HepG2 (cell line): ENCODE results near the gene RAB27B. TPM values are rescaled to one million over a fixed set of nuclear protein-coding genes. Genes with fewer than 3 reads are reported as not detected.

Source experiments
- ATAC-seq: fragments of 200-7000 bp; cut with Tn5 transposase; 3 replicates; pipeline ENCODE4 v1.9.1; 2020; ENCODE audit warnings: mild to moderate bottlenecking, moderate library complexity
- BruUV-seq: library from RNA; stranded (reverse); fragments of 400-500 nt; replicated peaks from 2 replicates; lab custom pipeline; 2021; lab: Mats Ljungman, UMichigan
- CTCF ChIA-PET: fragments of 300-600 bp; formaldehyde crosslinking; extraction: SDS; loops from one replicate; lab custom pipeline; 2021; ENCODE audit warnings: low total read pairs, inconsistent platforms, low intra/inter-chr PET ratio; lab: Yijun Ruan, JAX
- POLR2A ChIA-PET: fragments of 350-600 bp; sonication (Branson Sonifier 250); formaldehyde crosslinking; loops from one replicate; lab custom pipeline; 2020; ENCODE audit warnings: antibody characterized with exemption, inconsistent platforms; lab: Yijun Ruan, JAX
- DNase-seq: peaks from one replicate; pipeline ENCODE4 v3.0.0-alpha.2; 2015; ENCODE audit warnings: low spot score
- FAIRE-seq: peaks from 3 replicates; lab custom pipeline; 2011; peaks lifted over from hg19 to GRCh38; lab: Jason Lieb, UNC
- H2AFZ ChIP-seq: one replicate; pipeline ENCODE4 v1.6.1; 2011; ENCODE audit warnings: low read length, inconsistent platforms
- H3K27ac ChIP-seq: fragments of 300-600 bp; 3 replicates; pipeline ENCODE4 v1.8.0; 2011; ENCODE audit warnings: mixed run types, mild to moderate bottlenecking, mixed read lengths, low read length, inconsistent platforms; ENCODE audit not compliant: insufficient read depth; ENCODE audit errors: extremely low read length
- H3K27me3 ChIP-seq, 2 experiments: fragments of 200-600 bp in 1 of 2; 2 replicates in 1 of 2; 3 replicates in 1 of 2; pipeline versions ENCODE4 v1.6.0 to v1.8.0; 2011; ENCODE audit warnings: low read length in 2 of 2, mild to moderate bottlenecking in 2 of 2, moderate library complexity in 2 of 2, inconsistent platforms in 1 of 2; ENCODE audit not compliant: insufficient read depth in 2 of 2, control insufficient read depth in 1 of 2
- H3K36me3 ChIP-seq, 2 experiments: fragments of 200-600 bp in 1 of 2; replicated peaks in 1 of 2; 2 replicates in 1 of 2; 3 replicates in 1 of 2; pipeline versions ENCODE4 v1.5.1 to v1.8.0; 2011; ENCODE audit warnings: low read length in 2 of 2, inconsistent platforms in 1 of 2; ENCODE audit not compliant: insufficient read depth in 2 of 2, control insufficient read depth in 1 of 2
- H3K4me1 ChIP-seq: 2 replicates; pipeline ENCODE4 v1.5.1; 2012; ENCODE audit warnings: low read length, inconsistent platforms; ENCODE audit not compliant: insufficient read depth
- H3K4me2 ChIP-seq: 2 replicates; pipeline ENCODE4 v1.6.0; 2011; ENCODE audit warnings: low read depth, low read length, inconsistent platforms
- H3K4me3 ChIP-seq, 3 experiments: fragments of 200-600 bp in 1 of 3; sonication (generic), shearing (Covaris generic) in 1 of 3; replicated peaks in 1 of 3; 2 replicates each; pipeline ENCODE4 v1.5.1; 2011 to 2016; ENCODE audit warnings: low read length in 3 of 3, inconsistent platforms in 2 of 3, low read depth in 2 of 3, mild to moderate bottlenecking in 2 of 3, control low read depth in 1 of 3, mixed read lengths in 1 of 3; ENCODE audit not compliant: insufficient read depth in 1 of 3
- H3K79me2 ChIP-seq: one replicate; pipeline ENCODE4 v1.6.1; 2011; ENCODE audit warnings: low read length, inconsistent platforms; ENCODE audit not compliant: insufficient read depth
- H3K9ac ChIP-seq: 2 replicates; pipeline ENCODE4 v1.6.0; 2011; ENCODE audit warnings: mild to moderate bottlenecking, low read depth, low read length, inconsistent platforms; ENCODE audit not compliant: insufficient read depth
- H3K9me3 ChIP-seq: 2 replicates; pipeline ENCODE4 v1.5.1; 2012; ENCODE audit warnings: mild to moderate bottlenecking, low read length
- H4K20me1 ChIP-seq: 2 replicates; pipeline ENCODE4 v1.6.0; 2011; ENCODE audit warnings: inconsistent platforms, mild to moderate bottlenecking, low read length, moderate library complexity; ENCODE audit not compliant: insufficient read depth
- DNMT1 ChIP-seq: sonication (generic); formaldehyde crosslinking; IDR thresholded peaks from 2 replicates; pipeline ENCODE4 v1.5.1; 2020; ENCODE audit warnings: mild to moderate bottlenecking, missing genetic modification reagents
- FIP1L1 ChIP-seq: fragments of 200-400 bp; formaldehyde crosslinking; IDR thresholded peaks from 2 replicates; pipeline ENCODE4 v1.6.1; 2018; ENCODE audit warnings: low read depth, mild to moderate bottlenecking, low read length, moderate library complexity, borderline replicate concordance; ENCODE audit not compliant: insufficient read depth
- FOXA1 ChIP-seq, 2 experiments: fragments of 450-650 bp in 1 of 2; sonication (generic) in 1 of 2; formaldehyde crosslinking in 1 of 2; IDR thresholded peaks; 2 replicates each; pipeline versions ENCODE4 v1.4.0 to v1.6.1; 2016 to 2020; ENCODE audit warnings: missing genetic modification reagents in 1 of 2
- HDAC1 ChIP-seq: sonication (generic); formaldehyde crosslinking; IDR thresholded peaks from 2 replicates; pipeline ENCODE4 v1.5.1; 2020; ENCODE audit warnings: mild to moderate bottlenecking, missing genetic modification reagents
- HMG20A ChIP-seq: IDR thresholded peaks from 2 replicates; pipeline ENCODE4 v1.6.1; 2016; ENCODE audit warnings: borderline replicate concordance
- HOXD1 ChIP-seq: sonication (generic); formaldehyde crosslinking; IDR thresholded peaks from 2 replicates; pipeline ENCODE4 v1.5.0; 2020; ENCODE audit warnings: missing genetic modification reagents
- NFKB2 ChIP-seq: sonication (generic); formaldehyde crosslinking; IDR thresholded peaks from 2 replicates; pipeline ENCODE4 v1.4.0; 2020; ENCODE audit warnings: missing genetic modification reagents, borderline replicate concordance
- SNRNP70 ChIP-seq: fragments of 200-400 bp; formaldehyde crosslinking; IDR thresholded peaks from 2 replicates; pipeline ENCODE4 v1.6.1; 2017; ENCODE audit warnings: mild to moderate bottlenecking, low read depth, low read length, moderate library complexity
- STAT5B ChIP-seq: sonication (generic); formaldehyde crosslinking; IDR thresholded peaks from 2 replicates; pipeline ENCODE4 v1.4.0; 2020; ENCODE audit warnings: missing genetic modification reagents
- TCF7 ChIP-seq: sonication (generic); IDR thresholded peaks from 2 replicates; pipeline ENCODE4 v1.6.1; 2016; ENCODE audit warnings: antibody characterized with exemption, low read depth
- U2AF2 ChIP-seq: fragments of 200-400 bp; formaldehyde crosslinking; IDR thresholded peaks from 2 replicates; pipeline ENCODE4 v1.6.1; 2017; ENCODE audit warnings: low read depth, mild to moderate bottlenecking, low read length
- WIZ ChIP-seq: sonication (generic); formaldehyde crosslinking; IDR thresholded peaks from 2 replicates; pipeline ENCODE4 v1.5.1; 2020; ENCODE audit warnings: mild to moderate bottlenecking, missing genetic modification reagents
- ZNF432 ChIP-seq: sonication (generic); formaldehyde crosslinking; IDR thresholded peaks from 2 replicates; pipeline ENCODE4 v1.5.0; 2020; ENCODE audit warnings: missing genetic modification reagents, mild to moderate bottlenecking, borderline replicate concordance
- ZNF572 ChIP-seq: sonication (generic); formaldehyde crosslinking; IDR thresholded peaks from 2 replicates; pipeline ENCODE4 v1.5.1; 2020; ENCODE audit warnings: mild to moderate bottlenecking, missing genetic modification reagents
- ZNF670 ChIP-seq: sonication (generic); formaldehyde crosslinking; IDR thresholded peaks from 2 replicates; pipeline ENCODE4 v1.8.0; 2022; ENCODE audit warnings: mild to moderate bottlenecking, missing genetic modification reagents, borderline replicate concordance
- WGBS: methylation state at CpG from one replicate; pipeline ENCODE4 v1.1.6; 2017; ENCODE audit warnings: low lambda C conversion rate; 5-methylcytosine and 5-hydroxymethylcytosine counted together
- in situ Hi-C: cut with HindIII; loops from 2 replicates; pipeline ENCODE4 v1.10.0; 2017; ENCODE audit warnings: low pct_unique_long_range_greater_than_20kb; ENCODE audit not compliant: extremely low pct_ligation_motif_present
- intact Hi-C: fragments of 100-400 bp; cut with micrococcal nuclease; formaldehyde crosslinking; loops from one replicate; pipeline ENCODE4 v1.10.0; 2022; ENCODE audit not compliant: unreplicated experiment
- polyA plus RNA-seq, 8 experiments: library from polyadenylated mRNA; depleted of rRNA in 3 of 8; stranded (reverse) in 7 of 8; unstranded in 1 of 8; fragments of >200 nt; fragmentation: Illumina TruSeq in 4 of 8; extraction: Trizol in 4 of 8; gene quantifications; 2 replicates each; pipeline versions ENCODE4 v1.2.1 to v1.2.3, GENCODE V29; 2011 to 2016; ENCODE audit warnings: low read depth in 4 of 8, missing spikeins in 1 of 8, mixed read lengths in 1 of 8; ENCODE audit not compliant: insufficient read depth in 1 of 8
- total RNA-seq, 5 experiments: library from RNA; depleted of rRNA; stranded (reverse); fragments of >200 nt; fragmentation: Illumina TruSeq; extraction: Trizol; gene quantifications; 2 replicates each; pipeline ENCODE4 v1.2.3, GENCODE V29; 2016; ENCODE audit warnings: low read depth in 1 of 5
- TF ChIP-seq, protein P1 (sequence below): sonication (generic); formaldehyde crosslinking; IDR thresholded peaks from 2 replicates; pipeline ENCODE4 v1.8.0; 2022; ENCODE audit warnings: mild to moderate bottlenecking, missing genetic modification reagents, borderline replicate concordance
- TF ChIP-seq, protein P2 (sequence below): sonication (generic); formaldehyde crosslinking; IDR thresholded peaks from 2 replicates; pipeline ENCODE4 v1.4.0; 2020; ENCODE audit warnings: missing genetic modification reagents

RAB27B gene
- total and polyA plus RNA-seq, 2 of the 13 experiments (the other 11 are each of a cell fraction or from before 2014, with no cell fraction given), result not detected

- BruUV-seq, result no TSS peak
- no peaks in the 10 kb centered on the region for H3K79me2 ChIP-seq
- CTCF ChIA-PET, result no interaction called here
- no peak overlapping the region for H3K4me3 ChIP-seq
- no peak overlapping the region for H3K9ac ChIP-seq
- in situ Hi-C loops, result no loop called here
- WGBS, result 100% methylated on average over 2 of the region's 2 CpGs
- POLR2A ChIA-PET, result no interaction called here
- no peaks in the 10 kb centered on the region for H3K9me3 ChIP-seq
- no peak overlapping the region for H3K27ac ChIP-seq
- H3K27me3 ChIP-seq, result no peaks in the 10 kb centered on the region
- FAIRE-seq (no peak), ATAC-seq (no peak), DNase-seq (no peak)
- TF ChIP-seq HOXD1 (CRISPR knock-in tag) (no peak), FOXA1 (IDR thresholded peaks at IDR 0.05) (no peak), FOXA1 (CRISPR knock-in tag; IDR thresholded peaks at IDR 0.05) (no peak), ZNF432 (CRISPR knock-in tag) (no peak), HDAC1 (no peak), SNRNP70 (no peak)
- TF ChIP-seq, protein P1, sequence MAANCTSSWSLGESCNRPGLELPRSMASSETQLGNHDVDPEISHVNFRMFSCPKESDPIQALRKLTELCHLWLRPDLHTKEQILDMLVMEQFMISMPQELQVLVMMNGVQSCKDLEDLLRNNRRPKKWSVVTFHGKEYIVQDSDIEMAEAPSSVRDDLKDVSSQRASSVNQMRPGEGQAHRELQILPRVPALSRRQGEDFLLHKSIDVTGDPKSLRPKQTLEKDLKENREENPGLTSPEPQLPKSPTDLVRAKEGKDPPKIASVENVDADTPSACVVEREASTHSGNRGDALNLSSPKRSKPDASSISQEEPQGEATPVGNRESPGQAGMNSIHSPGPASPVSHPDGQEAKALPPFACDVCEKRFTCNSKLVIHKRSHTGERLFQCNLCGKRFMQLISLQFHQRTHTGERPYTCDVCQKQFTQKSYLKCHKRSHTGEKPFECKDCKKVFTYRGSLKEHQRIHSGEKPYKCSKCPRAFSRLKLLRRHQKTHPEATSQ (CRISPR knock-in tag), result no peak
- H2AFZ ChIP-seq, result no peak overlapping the region
- intact Hi-C loops, result no loop called here
- no peaks in the 10 kb centered on the region for H4K20me1 ChIP-seq
- H3K4me2 ChIP-seq, result no peak overlapping the region
- H3K36me3 ChIP-seq, result no peaks in the 10 kb centered on the region
- peaks cover 14% of the 10 kb centered on the region for H3K4me1 ChIP-seq
These were observed 76.3 kb downstream of the RAB27B start for GRCh38 chr18:54904581-54904980.

GRCh38 chr18:54905629-54906028 lies 77.4 kb downstream of the RAB27B start:
- no peaks in the 10 kb centered on the region for H4K20me1 ChIP-seq
- H3K9ac ChIP-seq, result no peak overlapping the region
- H3K79me2 ChIP-seq, result no peaks in the 10 kb centered on the region
- H3K27me3 ChIP-seq, result no peaks in the 10 kb centered on the region
- H3K27ac ChIP-seq, result no peak overlapping the region
- no peaks in the 10 kb centered on the region for H3K36me3 ChIP-seq
- 81% methylated on average over 5 of the region's 5 CpGs for WGBS
- FAIRE-seq (no peak), ATAC-seq (no peak), DNase-seq (no peak)
- intact Hi-C loops (no loop called here), in situ Hi-C loops (no loop called here)
- no peak overlapping the region for H2AFZ ChIP-seq
- H3K4me3 ChIP-seq, result no peak overlapping the region
- no TSS peak for BruUV-seq
- no peak overlapping the region for H3K4me2 ChIP-seq
- ChIA-PET POLR2A (no interaction called here), CTCF (no interaction called here)
- no peaks in the 10 kb centered on the region for H3K9me3 ChIP-seq
- peaks cover 14% of the 10 kb centered on the region for H3K4me1 ChIP-seq
- no peak for TF ChIP-seq HMG20A (CRISPR knock-in tag)
- no peak for TF ChIP-seq NFKB2 (CRISPR knock-in tag)
- TF ChIP-seq TCF7, result no peak
- no peak for TF ChIP-seq STAT5B (CRISPR knock-in tag)
- TF ChIP-seq WIZ (CRISPR knock-in tag), result no peak
- TF ChIP-seq ZNF670, result no peak
- TF ChIP-seq ZNF572 (CRISPR knock-in tag), result no peak
- TF ChIP-seq U2AF2, result no peak
- TF ChIP-seq DNMT1 (CRISPR knock-in tag), result no peak
- no peak for TF ChIP-seq FIP1L1
- TF ChIP-seq, protein P2, sequence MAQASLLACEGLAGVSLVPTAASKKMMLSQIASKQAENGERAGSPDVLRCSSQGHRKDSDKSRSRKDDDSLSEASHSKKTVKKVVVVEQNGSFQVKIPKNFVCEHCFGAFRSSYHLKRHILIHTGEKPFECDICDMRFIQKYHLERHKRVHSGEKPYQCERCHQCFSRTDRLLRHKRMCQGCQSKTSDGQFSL (CRISPR knock-in tag), result no peak
